ENCODE data around the gene NT5M. TPM values are rescaled to one million over a fixed set of nuclear protein-coding genes. Genes with fewer than 3 reads are reported as not detected.

Gene NT5M
- polyA plus RNA-seq, 3 donors = 0.23 to 0.57 (median 0.25) TPM

GRCh38 chr17:17379197-17379991, 76.2 kb downstream of the NT5M start:
- no peak for DNase-seq
- Mint-ChIP-seq H3K36me3 (no peaks in the 10 kb centered on the region), H3K27me3 (ENCODE audit: low read depth in 3 of 3) (peaks cover 2 to 10% (median 6%) of the 10 kb centered on the region in 3 donors), H3K9me3 (no peaks in the 10 kb centered on the region), H3K4me1 (no peaks in the 10 kb centered on the region), H3K4me3 (no peak overlapping the region), H3K27ac (no peak overlapping the region)
- Histone ChIP-seq H4K20me1 (ENCODE audit: insufficient read depth, low read length) (no peaks in the 10 kb centered on the region), H3K79me2 (ENCODE audit: insufficient read depth, low read length) (no peaks in the 10 kb centered on the region), H3K4me3 (replicated peaks in 1 of 3; ENCODE audit: low read depth in 2 of 3, low read length in 3 of 3) (no peak overlapping the region), H3K9ac (ENCODE audit: insufficient read depth, low read length, poor library complexity, severe bottlenecking) (no peak overlapping the region), H3K36me3 (replicated peaks in 1 of 2; ENCODE audit: control insufficient read depth in 1 of 2, insufficient read depth in 2 of 2, low read length in 2 of 2) (no peaks in the 10 kb centered on the region), H3K4me2 (replicated peaks; ENCODE audit: extremely low read depth, low read length, poor library complexity, severe bottlenecking) (no peak overlapping the region), H2AFZ (ENCODE audit: insufficient read depth, low read depth, low read length, poor library complexity, severe bottlenecking) (no peak overlapping the region), H3K27ac (ENCODE audit: low read depth in 1 of 2, low read length in 2 of 2) (no peak overlapping the region), H3K4me1 (ENCODE audit: control insufficient read depth in 1 of 2, insufficient read depth in 2 of 2, low read length in 2 of 2) (no peaks in the 10 kb centered on the region), H3K27me3 (ENCODE audit: control insufficient read depth in 2 of 2, insufficient read depth in 2 of 2, low read length in 2 of 2) (no peaks in the 10 kb centered on the region), H3K9me3 (replicated peaks in 1 of 2; ENCODE audit: control insufficient read depth in 1 of 2, insufficient read depth in 1 of 2, low read length in 2 of 2) (no peaks in the 10 kb centered on the region)
- intact Hi-C loops (cut with micrococcal nuclease) = no loop called here
- no peak for TF ChIP-seq CTCF (IDR thresholded peaks at IDR 0.05)
- 81% methylated on average over 6 of the region's 12 CpGs for WGBS (ENCODE audit: insufficient coverage)

GRCh38 chr17:17380145-17380925, 77.2 kb downstream of the NT5M start:
- Mint-ChIP-seq H3K36me3 (no peaks in the 10 kb centered on the region), H3K27ac (no peak overlapping the region), H3K4me3 (no peak overlapping the region), H3K4me1 (no peaks in the 10 kb centered on the region), H3K9me3 (no peaks in the 10 kb centered on the region), H3K27me3 (ENCODE audit: low read depth in 3 of 3) (peaks cover 2 to 10% (median 6%) of the 10 kb centered on the region in 3 donors)
- H3K9ac ChIP-seq (ENCODE audit: insufficient read depth, low read length, poor library complexity, severe bottlenecking) = no peak overlapping the region
- H2AFZ ChIP-seq (ENCODE audit: insufficient read depth, low read depth, low read length, poor library complexity, severe bottlenecking) = no peak overlapping the region
- no peak overlapping the region for H3K27ac ChIP-seq (ENCODE audit: low read depth in 1 of 2, low read length in 2 of 2)
- no peak for TF ChIP-seq CTCF (IDR thresholded peaks at IDR 0.05)
- no peaks in the 10 kb centered on the region for H3K4me1 ChIP-seq (ENCODE audit: control insufficient read depth in 1 of 2, insufficient read depth in 2 of 2, low read length in 2 of 2)
- no peaks in the 10 kb centered on the region for H3K36me3 ChIP-seq (replicated peaks in 1 of 2; ENCODE audit: control insufficient read depth in 1 of 2, insufficient read depth in 2 of 2, low read length in 2 of 2)
- H3K27me3 ChIP-seq (ENCODE audit: control insufficient read depth in 2 of 2, insufficient read depth in 2 of 2, low read length in 2 of 2) = no peaks in the 10 kb centered on the region
- intact Hi-C loops (cut with micrococcal nuclease) = no loop called here
- no peak overlapping the region for H3K4me3 ChIP-seq (replicated peaks in 1 of 3; ENCODE audit: low read depth in 2 of 3, low read length in 3 of 3)
- WGBS (ENCODE audit: insufficient coverage) = 91% methylated on average over 10 of the region's 18 CpGs
- no peaks in the 10 kb centered on the region for H3K79me2 ChIP-seq (ENCODE audit: insufficient read depth, low read length)
- no peaks in the 10 kb centered on the region for H4K20me1 ChIP-seq (ENCODE audit: insufficient read depth, low read length)
- H3K4me2 ChIP-seq (replicated peaks; ENCODE audit: extremely low read depth, low read length, poor library complexity, severe bottlenecking) = no peak overlapping the region
- no peak for DNase-seq
- no peaks in the 10 kb centered on the region for H3K9me3 ChIP-seq (replicated peaks in 1 of 2; ENCODE audit: control insufficient read depth in 1 of 2, insufficient read depth in 1 of 2, low read length in 2 of 2)
